Mucosa of descending colon (tissue), 3 donors: ENCODE measurements around the gene AFTPH. TPM values are rescaled to one million over a fixed set of nuclear protein-coding genes. Genes with fewer than 3 reads are reported as not detected.
A peak's percentile ranks its signal among the peaks of the same experiment; 100 is the strongest.

Experiments
- ATAC-seq: fragments of 200-7000 bp; cut with Tn5 transposase; one replicate; pipeline ENCODE4 v1.9.1; 2020; ENCODE audit warnings: mild to moderate bottlenecking, moderate library complexity
- DNase-seq, 3 donors: peaks; one replicate each; pipeline ENCODE4 v3.0.0-alpha.2; 2020
- H3K36me3 ChIP-seq: fragments of 200-600 bp; one replicate; pipeline ENCODE4 v1.8.0; 2021; ENCODE audit warnings: low read depth, mild to moderate bottlenecking
- H3K4me1 ChIP-seq: fragments of 200-600 bp; one replicate; pipeline ENCODE4 v1.8.0; 2021; ENCODE audit warnings: low read depth, mild to moderate bottlenecking
- H3K4me3 ChIP-seq: fragments of 200-600 bp; one replicate; pipeline ENCODE4 v1.8.0; 2021; ENCODE audit warnings: mild to moderate bottlenecking
- H3K9me3 ChIP-seq: fragments of 200-600 bp; one replicate; pipeline ENCODE4 v1.8.0; 2021; ENCODE audit warnings: mild to moderate bottlenecking
- intact Hi-C, 2 donors: fragments of 100-400 bp; cut with DNase I in 1 of 2; cut with micrococcal nuclease in 1 of 2; formaldehyde crosslinking; loops; one replicate each; pipeline versions ENCODE4 v1.11.0 to v1.11.1; 2022; cut with DNase I, micrococcal nuclease
- total RNA-seq, 3 donors: library from RNA; stranded (reverse); fragmentation: NEBNext Ultra II Directional in 2 of 3; extraction: Animal tissue kit (Norgen Biotek cat#: 25700) in 2 of 3; gene quantifications; one replicate each; pipeline versions ENCODE4 v1.2.1 to v1.2.4, GENCODE V29; 2021 to 2023
- TF ChIP-seq, protein P1 (sequence below): fragments of 200-600 bp; IDR thresholded peaks from one replicate; pipeline ENCODE4 v1.8.0; 2022; ENCODE audit warnings: antibody characterized with exemption, mild to moderate bottlenecking
- donor health status: DM: no; HTN: no; CAD: no; lungs with moderate emphysema.
- donor health status: DM: no; HTN: no; CAD: no.
- donor health status: DM: no; HTN: yes; CAD: no.

Gene AFTPH
- total RNA-seq, 3 donors from 2014 or later, result 45.9 to 61.2 (median 50.4) TPM

DNA sequence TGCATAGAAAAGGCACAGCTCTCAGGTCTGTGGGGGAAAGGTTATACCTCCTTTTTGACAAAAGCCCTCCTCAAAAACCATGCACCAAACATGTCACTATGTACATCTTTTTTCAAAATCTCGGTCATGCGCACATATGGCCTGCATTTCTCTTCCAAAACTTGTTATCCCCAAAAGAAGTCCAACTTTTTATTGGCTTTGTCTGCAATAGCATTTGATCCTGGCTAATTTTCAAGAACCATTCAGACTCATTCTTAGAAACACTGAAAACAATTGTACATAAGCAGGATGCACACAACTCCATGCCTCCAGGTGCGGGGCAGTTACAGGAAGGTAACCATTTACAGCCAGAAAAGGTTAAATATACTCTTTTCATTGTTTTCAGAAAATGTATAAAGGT lies 107.6 kb downstream of the AFTPH start:
- intact Hi-C loops, result no loop called here
- Histone ChIP-seq H3K4me3 (no peak overlapping the region), H3K36me3 (no peaks in the 10 kb centered on the region), H3K4me1 (peaks cover 4% of the 10 kb centered on the region), H3K9me3 (no peaks in the 10 kb centered on the region)
- no peak for ATAC-seq
- no peak for DNase-seq
- TF ChIP-seq, protein P1, sequence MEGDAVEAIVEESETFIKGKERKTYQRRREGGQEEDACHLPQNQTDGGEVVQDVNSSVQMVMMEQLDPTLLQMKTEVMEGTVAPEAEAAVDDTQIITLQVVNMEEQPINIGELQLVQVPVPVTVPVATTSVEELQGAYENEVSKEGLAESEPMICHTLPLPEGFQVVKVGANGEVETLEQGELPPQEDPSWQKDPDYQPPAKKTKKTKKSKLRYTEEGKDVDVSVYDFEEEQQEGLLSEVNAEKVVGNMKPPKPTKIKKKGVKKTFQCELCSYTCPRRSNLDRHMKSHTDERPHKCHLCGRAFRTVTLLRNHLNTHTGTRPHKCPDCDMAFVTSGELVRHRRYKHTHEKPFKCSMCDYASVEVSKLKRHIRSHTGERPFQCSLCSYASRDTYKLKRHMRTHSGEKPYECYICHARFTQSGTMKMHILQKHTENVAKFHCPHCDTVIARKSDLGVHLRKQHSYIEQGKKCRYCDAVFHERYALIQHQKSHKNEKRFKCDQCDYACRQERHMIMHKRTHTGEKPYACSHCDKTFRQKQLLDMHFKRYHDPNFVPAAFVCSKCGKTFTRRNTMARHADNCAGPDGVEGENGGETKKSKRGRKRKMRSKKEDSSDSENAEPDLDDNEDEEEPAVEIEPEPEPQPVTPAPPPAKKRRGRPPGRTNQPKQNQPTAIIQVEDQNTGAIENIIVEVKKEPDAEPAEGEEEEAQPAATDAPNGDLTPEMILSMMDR, result no peak

DNA sequence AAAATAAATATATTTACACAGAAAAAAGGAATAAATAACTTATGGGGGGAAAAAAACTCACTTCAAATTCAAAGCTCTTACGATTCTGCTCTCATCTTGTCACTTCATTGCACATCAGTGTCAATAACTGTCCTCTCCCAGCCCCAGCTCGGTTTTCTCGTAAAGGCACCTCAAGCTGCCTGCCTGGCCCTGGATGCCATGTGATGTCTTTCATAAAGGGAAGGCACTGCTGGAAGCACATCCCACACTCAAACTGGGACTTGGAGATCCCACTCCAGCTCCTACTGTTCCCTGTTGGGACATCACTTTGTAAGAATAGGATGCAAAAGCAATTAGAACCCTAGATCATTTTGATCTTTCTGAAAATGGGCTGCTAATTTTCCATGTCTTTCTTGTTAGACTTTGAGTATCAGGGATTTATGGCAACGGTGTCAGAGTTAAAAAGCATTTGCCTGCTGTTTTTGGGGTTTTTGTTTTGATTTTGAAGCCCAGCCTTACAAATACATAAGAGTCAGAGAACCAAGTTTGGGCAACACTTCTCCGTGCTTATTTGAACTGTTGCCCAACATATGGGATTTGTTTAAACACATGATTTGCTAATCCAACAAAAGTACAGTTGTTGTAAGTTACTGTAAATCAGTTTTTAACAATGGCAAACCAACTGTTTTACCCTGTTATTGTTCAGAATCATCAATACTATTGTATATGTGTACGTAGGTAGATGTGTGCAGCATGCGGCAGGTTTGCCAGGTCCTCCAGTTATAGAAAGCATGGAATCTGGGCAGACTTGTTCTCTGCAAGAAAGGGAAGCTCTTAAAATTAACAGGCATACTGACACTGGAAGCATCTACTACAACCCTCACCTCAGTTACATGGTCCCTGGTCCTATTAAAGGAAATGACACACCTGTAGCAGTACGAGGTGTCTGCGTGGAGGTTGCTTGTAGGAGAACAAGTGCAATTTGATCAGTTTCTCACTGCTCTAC lies 109.0 kb downstream of the AFTPH start:
- intact Hi-C loops, result no loop called here
- peaks cover 9% of the 10 kb centered on the region for H3K4me1 ChIP-seq

DNA sequence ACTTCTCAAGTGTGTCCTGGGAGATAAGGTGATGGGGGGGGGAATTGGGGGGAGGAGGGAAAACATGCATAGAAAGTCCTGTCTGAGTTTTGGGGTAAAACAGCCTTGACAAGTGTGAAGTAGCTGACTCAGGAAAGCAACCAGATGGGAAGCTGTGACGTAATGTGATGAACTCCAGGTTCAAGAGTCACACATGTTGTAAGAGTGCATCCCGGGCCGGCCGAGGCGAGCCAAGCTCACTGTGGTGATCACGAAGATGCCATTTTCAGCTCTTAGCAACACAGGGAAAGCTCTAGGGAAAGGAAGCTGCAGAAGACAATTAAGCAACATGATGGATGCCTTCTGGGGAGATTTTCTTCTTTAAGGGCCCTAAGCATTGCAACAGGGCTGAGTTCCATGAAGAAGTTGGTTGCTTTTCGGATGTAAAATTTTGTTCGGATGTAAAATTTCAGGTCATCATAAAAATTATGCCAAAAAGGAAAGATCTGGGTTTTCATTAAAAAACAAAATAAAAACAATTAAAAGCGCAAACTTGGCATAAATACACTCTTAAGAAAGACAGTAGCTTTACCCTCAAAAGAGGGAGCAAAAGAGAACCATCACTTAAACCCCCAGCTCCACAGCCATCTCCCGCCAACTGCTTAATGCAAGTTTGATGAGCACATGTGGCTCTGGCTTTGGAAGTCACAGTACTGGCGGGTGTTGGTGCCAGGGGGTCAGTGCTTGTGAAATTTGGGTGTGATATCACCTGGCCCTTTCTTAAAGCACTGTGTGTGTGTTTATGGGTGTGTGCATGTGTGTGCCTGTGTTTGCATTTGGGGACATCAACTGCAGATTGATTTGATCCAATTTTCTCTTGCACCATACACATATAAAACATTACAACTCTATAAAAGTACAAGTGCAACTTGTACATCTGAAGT lies 110.5 kb downstream of the AFTPH start:
- peak; percentile 22 for ATAC-seq
- Histone ChIP-seq H3K4me3 (no peak overlapping the region), H3K4me1 (peaks cover 9% of the 10 kb centered on the region), H3K9me3 (no peaks in the 10 kb centered on the region), H3K36me3 (no peaks in the 10 kb centered on the region)
- intact Hi-C loops, result no loop called here
- DNase-seq, result no peak
- TF ChIP-seq, protein P1, result no peak

More for the DNA sequence above, 109.0 kb downstream of the AFTPH start:
- ATAC-seq (no peak), DNase-seq (no peak)
- Histone ChIP-seq H3K36me3 (no peaks in the 10 kb centered on the region), H3K4me3 (no peak overlapping the region), H3K9me3 (no peaks in the 10 kb centered on the region)
- TF ChIP-seq, protein P1, result no peak

DNA sequence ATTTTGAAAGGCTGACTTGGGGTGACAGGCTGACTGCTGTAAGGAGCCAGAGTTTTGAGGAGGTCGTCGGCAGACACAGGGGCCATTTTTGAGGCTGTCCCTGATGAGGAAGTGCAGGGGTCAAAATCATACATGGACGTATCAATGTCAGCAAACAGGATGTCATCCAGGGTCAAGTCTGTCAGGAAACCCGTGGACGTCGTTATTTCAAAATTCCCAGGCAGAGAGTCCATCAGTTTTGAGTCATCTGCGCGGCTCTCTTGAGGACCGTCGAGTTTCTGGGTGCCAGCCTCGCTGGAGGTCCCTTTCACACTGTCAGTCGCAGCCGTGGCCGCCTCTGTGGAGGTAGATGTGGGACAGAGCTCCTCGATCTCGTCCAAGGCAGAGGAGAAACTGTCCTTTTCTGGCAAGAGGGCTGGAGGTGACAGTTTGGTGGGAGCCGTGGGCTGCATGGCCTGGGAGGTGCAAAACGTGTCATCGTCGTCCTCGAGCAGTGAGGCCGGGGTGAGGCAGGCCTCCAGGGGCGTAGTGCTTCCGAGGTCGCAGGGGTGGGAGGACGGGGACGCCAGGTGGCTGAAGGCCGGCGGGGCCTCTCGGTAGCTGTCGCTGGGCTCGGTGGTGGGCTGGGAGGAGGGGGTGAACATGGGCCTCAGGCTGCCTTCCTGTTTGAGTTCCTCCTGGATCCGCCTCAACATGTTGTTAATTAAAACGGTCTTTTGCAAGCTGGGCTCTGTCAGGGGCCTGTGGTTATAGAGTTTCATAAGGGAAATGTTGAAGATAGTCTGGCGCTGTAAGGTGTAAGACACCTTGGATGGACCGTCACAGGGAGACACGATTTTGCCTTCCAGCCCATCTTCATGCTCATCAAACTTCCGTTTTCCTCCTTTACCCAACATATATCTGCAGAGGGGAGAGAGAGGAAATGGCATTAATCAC lies 112.1 kb downstream of the AFTPH start:
- DNase-seq, result no peak
- peak; percentile 48 for ATAC-seq
- Histone ChIP-seq H3K36me3 (no peaks in the 10 kb centered on the region), H3K4me3 (no peak overlapping the region), H3K9me3 (no peaks in the 10 kb centered on the region), H3K4me1 (peaks cover 9% of the 10 kb centered on the region)
- TF ChIP-seq, protein P1, result no peak
- intact Hi-C loops, result no loop called here
